ENCODE results near the gene LUC7L3.

GRCh38 chr17:50691550-50692447 is 27.6 kb upstream of the LUC7L3 start:
- TF ChIP-seq PRMT3 (CRISPR knock-in tag; IDR thresholded peaks at IDR 0.05; ENCODE audit: borderline replicate concordance, low read depth) = no peak
- TF ChIP-seq ZHX1 (CRISPR knock-in tag; IDR thresholded peaks at IDR 0.05; ENCODE audit: low read depth) = no peak
- no peak for TF ChIP-seq FOXO4 (CRISPR knock-in tag; conservative IDR thresholded peaks at IDR 0.05)
- TF ChIP-seq HINFP (CRISPR knock-in tag; IDR thresholded peaks at IDR 0.05; ENCODE audit: low read depth) = peak; percentile 66; the same call in 1 of the 2 replicates
- TF ChIP-seq CEBPB (IDR thresholded peaks at IDR 0.05; ENCODE audit: borderline replicate concordance, low read depth, low read length) = no peak
- no peak for TF ChIP-seq ZNF282 (IDR thresholded peaks at IDR 0.05; ENCODE audit: partially characterized antibody)
- no peak for TF ChIP-seq YY1 (IDR thresholded peaks at IDR 0.05; ENCODE audit: insufficient read depth, insufficient replicate concordance, low read depth, low read length)
- no peak for TF ChIP-seq FOXJ3 (CRISPR knock-in tag; IDR thresholded peaks at IDR 0.05; ENCODE audit: borderline replicate concordance)
- no peak for TF ChIP-seq NFRKB (IDR thresholded peaks at IDR 0.05)
- TF ChIP-seq ZNF121 (CRISPR knock-in tag; IDR thresholded peaks at IDR 0.05) = 0 out of 2 replicates have a peak, but pooled peaks have one; percentile 4
- TF ChIP-seq SIN3A (IDR thresholded peaks at IDR 0.05; ENCODE audit: borderline replicate concordance, low read depth, low read length) = no peak
- peak; percentile 27 to 71; a peak in 2 of 4 replicates for TF ChIP-seq EP300 (IDR thresholded peaks at IDR 0.05; ENCODE audit: low read depth in 2 of 2, low read length in 2 of 2)
- peak; percentile 15; the same call in 1 of the 2 replicates for TF ChIP-seq EP300 (CRISPR knock-in tag; IDR thresholded peaks at IDR 0.05; ENCODE audit: borderline replicate concordance)
- peak; percentile 9; the same call in 1 of the 2 replicates for TF ChIP-seq RAD21 (CRISPR knock-in tag; IDR thresholded peaks at IDR 0.05)
- no peak for TF ChIP-seq BORCS8-MEF2B (CRISPR knock-in tag; IDR thresholded peaks at IDR 0.05)
